ENCODE measurements around the gene RABAC1.

Gene RABAC1

GRCh38 chr19:41913538-41914423 lies 45.3 kb downstream of the RABAC1 start:
- no peak for FAIRE-seq

GRCh38 chr19:41912899-41913537 lies 46.1 kb downstream of the RABAC1 start:
- no peak for FAIRE-seq

- no peak for FAIRE-seq
Measured at GRCh38 chr19:41911889-41912731, 47.0 kb downstream of the RABAC1 start.

GRCh38 chr19:41910992-41911888 lies 47.9 kb downstream of the RABAC1 start:
- FAIRE-seq = no peak

GRCh38 chr19:41910240-41910991 lies 48.7 kb downstream of the RABAC1 start:
- no peak for FAIRE-seq

- no peak for FAIRE-seq
Measured at GRCh38 chr19:41909706-41910105, 49.4 kb downstream of the RABAC1 start.

- FAIRE-seq = no peak
Measured at GRCh38 chr19:41908724-41909464, 50.2 kb downstream of the RABAC1 start.

GRCh38 chr19:41907994-41908615 lies 51.0 kb downstream of the RABAC1 start:
- FAIRE-seq = no peak

GRCh38 chr19:41906916-41907680 lies 52.0 kb downstream of the RABAC1 start:
- FAIRE-seq = no peak

All from colon (tissue), 2 donors.